Body of pancreas (tissue), 4 donors: ENCODE results near the gene SRXN1. TPM values are rescaled to one million over a fixed set of nuclear protein-coding genes. Genes with fewer than 3 reads are reported as not detected.

Source experiments
- ATAC-seq: fragments of 150-250 bp; one replicate; pipeline ENCODE4 v1.9.1; 2016
- DNase-seq, 4 donors: peaks; one replicate each; pipeline ENCODE4 v3.0.0-alpha.2; 2019
- H3K27ac ChIP-seq, 4 donors: fragments of 200-600 bp; sonication (generic); 1 replicate in 3 of 4; 2 replicates in 1 of 4; pipeline versions ENCODE4 v1.5.1 to v1.6.1; 2016 to 2019; ENCODE audit warnings: mild to moderate bottlenecking in 1 of 4, mixed read lengths in 1 of 4, moderate library complexity in 1 of 4
- H3K27me3 ChIP-seq, 2 donors: fragments of 200-600 bp; sonication (generic); one replicate each; pipeline ENCODE4 v1.6.0; 2016; ENCODE audit warnings: mild to moderate bottlenecking in 1 of 2
- H3K36me3 ChIP-seq, 2 donors: fragments of 200-600 bp; sonication (generic); replicated peaks in 1 of 2; 2 replicates each; pipeline ENCODE4 v1.5.1; 2016; ENCODE audit warnings: low read depth in 2 of 2; ENCODE audit not compliant: insufficient read depth in 1 of 2
- H3K4me1 ChIP-seq: fragments of 200-600 bp; sonication (generic); one replicate; pipeline ENCODE4 v1.6.0; 2016
- H3K4me3 ChIP-seq, 2 donors: fragments of 200-600 bp; sonication (generic); 1 replicate in 1 of 2; 2 replicates in 1 of 2; pipeline ENCODE4 v1.5.1; 2016 to 2019
- H3K9me3 ChIP-seq, 3 donors: fragments of 200-600 bp; sonication (generic); 1 replicate in 2 of 3; 2 replicates in 1 of 3; pipeline ENCODE4 v1.5.1; 2016
- CTCF ChIP-seq, 7 experiments: fragments of 450-650 bp in 4 of 7; fragments of 200-600 bp in 3 of 7; sonication (generic) in 3 of 7; IDR thresholded peaks; one replicate each; pipeline ENCODE4 v1.5.1; 2016 to 2019; ENCODE audit warnings: antibody characterized with exemption in 7 of 7
- POLR2A ChIP-seq, 3 donors: fragments of 450-650 bp; IDR thresholded peaks; one replicate each; pipeline ENCODE4 v1.6.1; 2016; ENCODE audit warnings: antibody characterized with exemption in 3 of 3, mild to moderate bottlenecking in 2 of 3
- WGBS, 2 donors: methylation state at CpG; one replicate each; pipeline ENCODE4 v1.1.5; 2017; 5-methylcytosine and 5-hydroxymethylcytosine counted together
- intact Hi-C: fragments of 100-400 bp; cut with DNase I; formaldehyde crosslinking; loops from one replicate; pipeline ENCODE4 v1.15.1; 2023
- total RNA-seq, 2 donors: library from RNA; depleted of rRNA; stranded (reverse); fragments of >200 nt; gene quantifications; one replicate each; pipeline ENCODE4 v1.1.0, GENCODE V29; 2016

SRXN1 gene
- total RNA-seq, 2 donors from 2014 or later = 7.9 to 9.9 TPM

DNA sequence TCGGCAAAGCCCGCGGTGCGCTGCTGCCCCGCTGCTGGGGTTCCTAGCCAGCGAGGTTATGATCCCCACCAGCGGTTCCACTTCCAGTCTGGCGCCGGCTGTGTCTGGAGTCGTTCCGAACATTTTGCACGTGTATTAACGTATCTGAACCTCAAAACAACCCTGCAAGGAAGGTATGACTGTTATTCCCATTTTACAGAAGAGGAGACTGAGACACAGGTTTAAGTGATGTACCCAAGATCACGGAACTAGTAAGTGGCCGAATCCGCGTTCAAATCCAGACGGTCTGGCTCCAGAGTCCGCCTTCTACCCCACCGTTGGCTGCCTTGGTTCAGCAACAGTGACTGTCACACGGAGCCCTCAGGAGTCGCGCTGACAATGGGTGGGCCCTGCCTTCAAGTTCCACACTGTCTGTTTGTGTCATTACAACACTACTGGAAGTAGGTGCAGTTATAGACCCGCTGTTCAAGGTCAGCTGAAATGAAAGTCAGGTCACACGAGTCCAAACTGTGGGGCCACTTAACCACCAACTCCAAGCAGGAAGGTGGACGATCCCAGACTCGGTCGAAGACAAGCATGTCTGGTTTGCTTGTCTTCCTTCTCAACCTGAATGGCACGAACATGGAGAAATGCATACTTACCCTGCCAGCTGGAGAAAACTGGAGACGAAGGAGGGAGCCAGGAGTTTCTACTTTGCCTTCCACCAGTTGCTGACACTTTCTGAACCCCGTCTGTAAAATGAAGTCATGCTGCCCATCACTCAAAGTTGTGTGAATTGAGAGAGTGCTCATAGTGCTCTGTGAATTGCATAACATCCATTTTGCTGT, 803 bp upstream of the SRXN1 start:
- TF ChIP-seq POLR2A (IDR thresholded peaks at IDR 0.05) = peak in 2 of 3 donors; percentile 31 to 63
- no peak for TF ChIP-seq CTCF (IDR thresholded peaks at IDR 0.05)
- intact Hi-C loops = no loop called here
- peaks cover 29% of the 10 kb centered on the region for H3K4me1 ChIP-seq
- 7 to 14% methylated on average over 9 to 31 of the region's 31 CpGs for WGBS, 2 donors
- no peaks in the 10 kb centered on the region for H3K27me3 ChIP-seq
- DNase-seq (peak in 2 of 4 donors; percentile 22 to 26), ATAC-seq (peak; percentile 8)
- H3K27ac ChIP-seq = peak overlapping the region; percentile 36 to 87 (median 73)
- H3K36me3 ChIP-seq = no peaks in the 10 kb centered on the region
- peak overlapping the region in 1 of 2 donors; percentile 37 for H3K4me3 ChIP-seq
- H3K9me3 ChIP-seq = no peaks in the 10 kb centered on the region

- peak; percentile 12 for ATAC-seq
- Histone ChIP-seq H3K36me3 (peaks cover 0 to 9% of the 10 kb centered on the region in 2 donors), H3K27me3 (no peaks in the 10 kb centered on the region), H3K27ac (peak overlapping the region; percentile 56 to 87 (median 73)), H3K4me1 (peaks cover 29% of the 10 kb centered on the region), H3K9me3 (no peaks in the 10 kb centered on the region), H3K4me3 (peak overlapping the region; percentile 36 to 37)
- DNase-seq = peak; percentile 27 to 44 (median 39)
- 4 to 8% methylated on average over 2 to 26 of the region's 36 CpGs for WGBS, 2 donors
- TF ChIP-seq POLR2A (IDR thresholded peaks at IDR 0.05) (no peak), CTCF (IDR thresholded peaks at IDR 0.05) (no peak)
- intact Hi-C loops = no loop called here
Measured at GRCh38 chr20:652615-653109, 338 bp downstream of the SRXN1 start.

- no peak for ATAC-seq
- Histone ChIP-seq H3K36me3 (peaks cover 0 to 14% of the 10 kb centered on the region in 2 donors), H3K4me1 (peaks cover 29% of the 10 kb centered on the region), H3K9me3 (no peaks in the 10 kb centered on the region), H3K27me3 (no peaks in the 10 kb centered on the region), H3K27ac (peak overlapping the region in 3 of 4 donors; percentile 70 to 87 (median 76)), H3K4me3 (peak overlapping the region; percentile 36 to 37)
- TF ChIP-seq CTCF (IDR thresholded peaks at IDR 0.05) (peak in 1 of 7 experiments; percentile 5), POLR2A (IDR thresholded peaks at IDR 0.05) (no peak)
- intact Hi-C loops = no loop called here
- DNase-seq = no peak
- WGBS, 2 donors = 56 to 69% methylated on average over 12 to 20 of the region's 20 CpGs
Measured at GRCh38 chr20:651713-652614, 1.0 kb downstream of the SRXN1 start.

GRCh38 chr20:650954-651353, 2.0 kb downstream of the SRXN1 start:
- peaks cover 38% of the 10 kb centered on the region for H3K4me1 ChIP-seq
- intact Hi-C loops = no loop called here
- peaks cover 0 to 14% of the 10 kb centered on the region in 2 donors for H3K36me3 ChIP-seq
- no peak overlapping the region for H3K27ac ChIP-seq
- no peaks in the 10 kb centered on the region for H3K27me3 ChIP-seq
- H3K9me3 ChIP-seq = no peaks in the 10 kb centered on the region
- 69 to 78% methylated on average over 5 of the region's 5 CpGs for WGBS, 2 donors
- no peak overlapping the region for H3K4me3 ChIP-seq
- TF ChIP-seq POLR2A (IDR thresholded peaks at IDR 0.05) = no peak
- no peak for TF ChIP-seq CTCF (IDR thresholded peaks at IDR 0.05)
- no peak for DNase-seq
- no peak for ATAC-seq
